H1 (cell line): Measurements from ENCODE around the gene GRIK4. TPM values are rescaled to one million over a fixed set of nuclear protein-coding genes. Genes with fewer than 3 reads are reported as not detected.
A peak's percentile ranks its signal among the peaks of the same experiment; 100 is the strongest.

Experiments
- CTCF ChIA-PET: fragments of 300-600 bp; sonication (Branson Sonifier 250); formaldehyde crosslinking; loops from one replicate; lab custom pipeline; 2021; ENCODE audit not compliant: partially characterized antibody; lab: Charles Lee
- POLR2A ChIA-PET: fragments of 300-600 bp; sonication (Branson Sonifier 250); formaldehyde crosslinking; loops from one replicate; lab custom pipeline; 2021; ENCODE audit warnings: inconsistent platforms; ENCODE audit not compliant: partially characterized antibody; lab: Charles Lee
- DNase-seq, 2 experiments: peaks; one replicate each; pipeline versions ENCODE4 v3.0.0 to v3.0.0-alpha.2; 2010 to 2022; ENCODE audit warnings: low spot score in 2 of 2, low read depth in 1 of 2, mixed read lengths in 1 of 2
- FAIRE-seq: peaks from 2 replicates; lab custom pipeline; 2011; peaks lifted over from hg19 to GRCh38; lab: Jason Lieb, UNC
- H2AFZ ChIP-seq: 2 replicates; pipeline ENCODE4 v1.8.1; 2012; ENCODE audit warnings: low read length, inconsistent platforms
- H2AK5ac ChIP-seq: 2 replicates; pipeline ENCODE4 v1.6.1; 2013; ENCODE audit warnings: low read depth, low read length
- H2BK120ac ChIP-seq: replicated peaks from 2 replicates; pipeline ENCODE3; 2013; ENCODE audit warnings: low read depth, low read length, inconsistent platforms
- H2BK12ac ChIP-seq: 2 replicates; pipeline ENCODE4 v1.6.1; 2013; ENCODE audit warnings: low read depth, low read length
- H2BK15ac ChIP-seq: 2 replicates; pipeline ENCODE4 v1.6.1; 2013; ENCODE audit warnings: low read length
- H2BK20ac ChIP-seq: 2 replicates; pipeline ENCODE4 v1.6.1; 2013; ENCODE audit warnings: low read length
- H2BK5ac ChIP-seq: 2 replicates; pipeline ENCODE4 v1.6.1; 2013; ENCODE audit warnings: low read depth, low read length
- H3K14ac ChIP-seq: 2 replicates; pipeline ENCODE4 v1.6.1; 2013; ENCODE audit warnings: inconsistent platforms; ENCODE audit not compliant: insufficient read length
- H3K18ac ChIP-seq: 2 replicates; pipeline ENCODE4 v1.6.1; 2013; ENCODE audit warnings: low read length; ENCODE audit errors: extremely low read depth
- H3K23ac ChIP-seq: 2 replicates; pipeline ENCODE4 v1.6.1; 2013; ENCODE audit warnings: inconsistent platforms; ENCODE audit not compliant: insufficient read length
- H3K23me2 ChIP-seq: 2 replicates; pipeline ENCODE4 v1.6.1; 2013; ENCODE audit warnings: low read depth, low read length
- H3K27ac ChIP-seq: 2 replicates; pipeline ENCODE4 v1.6.1; 2011; ENCODE audit warnings: low read depth, low read length, inconsistent platforms
- H3K27me3 ChIP-seq, 4 experiments: replicated peaks in 1 of 4; 1 replicate in 1 of 4; 2 replicates in 3 of 4; pipeline versions ENCODE4 v1.6.1 to v1.8.1; 2011 to 2013; ENCODE audit warnings: low read length in 3 of 4, mild to moderate bottlenecking in 3 of 4, inconsistent platforms in 2 of 4, mixed read lengths in 2 of 4, moderate library complexity in 1 of 4; ENCODE audit not compliant: control insufficient read depth in 3 of 4, insufficient read depth in 3 of 4; ENCODE audit errors: extremely low read depth in 1 of 4
- H3K36me3 ChIP-seq, 4 experiments: 2 replicates each; pipeline versions ENCODE4 v1.6.1 to v1.8.1; 2011 to 2013; ENCODE audit warnings: mild to moderate bottlenecking in 4 of 4, low read length in 3 of 4, moderate library complexity in 2 of 4, control low read depth in 1 of 4, inconsistent platforms in 1 of 4; ENCODE audit not compliant: insufficient read depth in 4 of 4, control insufficient read depth in 2 of 4
- H3K4ac ChIP-seq: replicated peaks from 2 replicates; pipeline ENCODE3; 2013; ENCODE audit warnings: low read length, low read depth, mixed read lengths, inconsistent platforms; ENCODE audit not compliant: insufficient read length
- H3K4me1 ChIP-seq, 4 experiments: replicated peaks in 1 of 4; 1 replicate in 1 of 4; 2 replicates in 3 of 4; pipeline versions ENCODE4 v1.6.1 to v1.8.1; 2011 to 2013; ENCODE audit warnings: low read length in 3 of 4, inconsistent platforms in 2 of 4, mixed read lengths in 1 of 4; ENCODE audit not compliant: insufficient read depth in 4 of 4, control insufficient read depth in 3 of 4
- H3K4me2 ChIP-seq, 2 experiments: 2 replicates each; pipeline versions ENCODE4 v1.6.1 to v1.8.1; 2011 to 2013; ENCODE audit warnings: low read depth in 2 of 2, low read length in 2 of 2, control low read depth in 1 of 2, inconsistent platforms in 1 of 2, mild to moderate bottlenecking in 1 of 2; ENCODE audit not compliant: insufficient read depth in 1 of 2
- H3K4me3 ChIP-seq, 4 experiments: fragments of 200-600, 300-600 bp in 1 of 4; sonication (generic), shearing (Covaris generic), sonication (Bioruptor Twin) in 1 of 4; 2 replicates each; pipeline versions ENCODE4 v1.5.1 to v1.8.1; 2011 to 2016; ENCODE audit warnings: low read length in 4 of 4, low read depth in 3 of 4, control low read depth in 2 of 4, inconsistent platforms in 2 of 4, mild to moderate bottlenecking in 2 of 4, mixed read lengths in 1 of 4, moderate library complexity in 1 of 4; ENCODE audit not compliant: insufficient read depth in 2 of 4; ENCODE audit errors: extremely low read depth in 1 of 4
- H3K56ac ChIP-seq: replicated peaks from 2 replicates; pipeline ENCODE3; 2013; ENCODE audit warnings: low read depth, mild to moderate bottlenecking, mixed read lengths, low read length, inconsistent platforms; ENCODE audit not compliant: insufficient read length
- H3K79me1 ChIP-seq: 2 replicates; pipeline ENCODE4 v1.6.1; 2013; ENCODE audit warnings: low read depth, low read length, control low read depth
- H3K79me2 ChIP-seq, 2 experiments: 2 replicates each; pipeline versions ENCODE4 v1.6.1 to v1.8.1; 2012 to 2013; ENCODE audit warnings: low read length in 2 of 2, mild to moderate bottlenecking in 2 of 2, inconsistent platforms in 1 of 2; ENCODE audit not compliant: insufficient read depth in 2 of 2, control insufficient read depth in 1 of 2
- H3K9ac ChIP-seq, 4 experiments: replicated peaks in 1 of 4; 1 replicate in 1 of 4; 2 replicates in 3 of 4; pipeline versions ENCODE4 v1.6.1 to v1.8.1; 2011 to 2013; ENCODE audit warnings: low read depth in 3 of 4, low read length in 3 of 4, control low read depth in 2 of 4, mild to moderate bottlenecking in 2 of 4, moderate library complexity in 2 of 4, inconsistent platforms in 1 of 4; ENCODE audit errors: extremely low read depth in 1 of 4
- H3K9me3 ChIP-seq, 2 experiments: 2 replicates each; pipeline versions ENCODE4 v1.6.1 to v1.8.1; 2012 to 2013; ENCODE audit warnings: mild to moderate bottlenecking in 2 of 2, moderate library complexity in 2 of 2, control low read depth in 1 of 2, inconsistent platforms in 1 of 2, low read depth in 1 of 2, low read length in 1 of 2, mixed read lengths in 1 of 2; ENCODE audit not compliant: insufficient read depth in 2 of 2
- H4K20me1 ChIP-seq, 2 experiments: replicated peaks in 1 of 2; 2 replicates each; pipeline versions ENCODE3 to v1.8.1; 2011 to 2013; ENCODE audit warnings: inconsistent platforms in 2 of 2, low read length in 2 of 2, mild to moderate bottlenecking in 1 of 2; ENCODE audit not compliant: insufficient read depth in 2 of 2, control insufficient read depth in 1 of 2
- H4K5ac ChIP-seq: 2 replicates; pipeline ENCODE4 v1.6.1; 2013; ENCODE audit warnings: low read length, low read depth, mixed read lengths, inconsistent platforms; ENCODE audit not compliant: insufficient read length
- H4K8ac ChIP-seq: 2 replicates; pipeline ENCODE4 v1.8.0; 2013; ENCODE audit warnings: mild to moderate bottlenecking, moderate library complexity, low read length, inconsistent platforms; ENCODE audit not compliant: insufficient read depth; ENCODE audit errors: extremely low read depth
- H4K91ac ChIP-seq: replicated peaks from 2 replicates; pipeline ENCODE3; 2013; ENCODE audit warnings: low read length, mixed read lengths, inconsistent platforms; ENCODE audit not compliant: insufficient read length
- JUND ChIP-seq: IDR thresholded peaks from 2 replicates; pipeline ENCODE4 v1.6.1; 2011; ENCODE audit warnings: mild to moderate bottlenecking, improper control_type of control experiment, low read length
- WGBS, 2 experiments: shearing (Covaris generic) in 1 of 2; methylation state at CpG; one replicate each; pipeline versions ENCODE4 v1.1.6 to v1.1.7; 2013 to 2015; ENCODE audit warnings: low lambda C conversion rate in 2 of 2, mixed read lengths in 2 of 2, inconsistent platforms in 1 of 2, low coverage in 1 of 2, missing lambda C conversion rate in 1 of 2; ENCODE audit not compliant: insufficient replicate concordance in 2 of 2, insufficient coverage in 1 of 2, insufficient read length in 1 of 2; ENCODE audit errors: extremely low coverage in 1 of 2, missing lambda C conversion rate in 1 of 2; 5-methylcytosine and 5-hydroxymethylcytosine counted together
- polyA plus RNA-seq, 7 experiments: library from polyadenylated mRNA; depleted of rRNA in 3 of 7; stranded (reverse) in 5 of 7; unstranded in 2 of 7; fragments of >200 nt in 5 of 7; fragments of 200-250 nt in 2 of 7; gene quantifications; 1 replicate in 5 of 7; 2 replicates in 1 of 7; 4 replicates in 1 of 7; pipeline versions ENCODE4 v1.2.1 to v1.2.3, GENCODE V29; 2011 to 2013; ENCODE audit warnings: missing spikeins in 2 of 7, mixed read lengths in 2 of 7
- total RNA-seq: library from RNA; stranded (reverse); fragmentation: NEBNext Ultra II Directional; extraction: Animal tissue kit (Norgen Biotek cat#: 25700); gene quantifications from 2 replicates; pipeline ENCODE4 v1.2.1, GENCODE V29; 2021

GRIK4 gene
- total and polyA plus RNA-seq, 2 of the 8 experiments (the other 6 are each of a cell fraction or from before 2014, with no cell fraction given): 1.2 to 2.9 TPM

- FAIRE-seq (no peak), DNase-seq (no peak)
- ChIA-PET CTCF (interaction anchor here (1.0 to 14.6 kb wide), 8 partner anchors 11 to 341 kb away, joined by 3 to 155 read pairs (median 3); no protein-coding TSS in a partner anchor), POLR2A (no interaction called here)
- H2BK120ac ChIP-seq: no peak overlapping the region
- H3K56ac ChIP-seq: no peak overlapping the region
- peak overlapping the region; percentile 4; the same call in 1 of the 2 replicates for H2AK5ac ChIP-seq
- no peak overlapping the region for H3K23ac ChIP-seq
- H3K18ac ChIP-seq: peak overlapping the region; percentile 20; the same call in 1 of the 2 replicates
- no peaks in the 10 kb centered on the region for H4K20me1 ChIP-seq
- H2BK20ac ChIP-seq: no peak overlapping the region
- no peaks in the 10 kb centered on the region for H3K36me3 ChIP-seq
- H3K4me1 ChIP-seq: peaks cover 0 to 14% (median 8%) of the 10 kb centered on the region in 4 experiments; a peak in 5 of 7 replicates
- 0 out of 2 replicates have a peak overlapping the region, but pooled peaks have one; percentile 31 for H2BK12ac ChIP-seq
- H2BK5ac ChIP-seq: no peak overlapping the region; the same call in 1 of the 2 replicates
- H4K8ac ChIP-seq: no peak overlapping the region
- H3K23me2 ChIP-seq: no peaks in the 10 kb centered on the region
- no peaks in the 10 kb centered on the region for H3K79me1 ChIP-seq
- no peak overlapping the region for H3K9ac ChIP-seq
- H4K5ac ChIP-seq: no peak overlapping the region
- no peak overlapping the region for H3K14ac ChIP-seq
- H2BK15ac ChIP-seq: no peak overlapping the region
- peaks cover 0 to 2% (median 0%) of the 10 kb centered on the region in 4 experiments; a peak in 1 of 7 replicates for H3K27me3 ChIP-seq
- H3K9me3 ChIP-seq: no peaks in the 10 kb centered on the region
- H3K27ac ChIP-seq: no peak overlapping the region
- no peaks in the 10 kb centered on the region for H3K79me2 ChIP-seq
- no peak overlapping the region for H3K4me2 ChIP-seq
- 87 to 100% methylated on average over 1 to 8 of the region's 8 CpGs for WGBS, 2 experiments
- no peak overlapping the region for H3K4ac ChIP-seq
- H4K91ac ChIP-seq: no peak overlapping the region
- H3K4me3 ChIP-seq: no peak overlapping the region
- no peak overlapping the region for H2AFZ ChIP-seq
- TF ChIP-seq JUND: no peak
Measured at GRCh38 chr11:120610111-120610510, 98.6 kb downstream of the GRIK4 start.
